Psoas muscle (tissue), 8 donors: ENCODE measurements around the gene SGCB. TPM values are rescaled to one million over a fixed set of nuclear protein-coding genes. Genes with fewer than 3 reads are reported as not detected.
A peak's percentile ranks its signal among the peaks of the same experiment; 100 is the strongest.

ENCODE experiments used
- ATAC-seq, 4 donors: fragments of 200-7000 bp; cut with Tn5 transposase; one replicate each; pipeline ENCODE4 v1.9.1; 2020; ENCODE audit warnings: moderate library complexity in 3 of 4, mild to moderate bottlenecking in 2 of 4
- DNase-seq, 2 donors: peaks; one replicate each; pipeline ENCODE4 v3.0.0-alpha.2; 2020
- H3K27ac ChIP-seq: fragments of 200-600 bp; one replicate; pipeline ENCODE4 v1.8.0; 2022
- H3K27me3 ChIP-seq, 3 donors: fragments of 200-600 bp in 1 of 3; one replicate each; pipeline versions ENCODE4 v1.6.1 to v1.8.0; 2013 to 2022; ENCODE audit warnings: low read length in 2 of 3, mild to moderate bottlenecking in 2 of 3, moderate library complexity in 1 of 3; ENCODE audit not compliant: insufficient read depth in 3 of 3
- H3K36me3 ChIP-seq, 2 donors: fragments of 200-600 bp in 1 of 2; one replicate each; pipeline versions ENCODE4 v1.6.1 to v1.8.0; 2013 to 2022; ENCODE audit warnings: low read depth in 1 of 2, mild to moderate bottlenecking in 1 of 2, moderate library complexity in 1 of 2; ENCODE audit not compliant: insufficient read depth in 1 of 2
- H3K4me1 ChIP-seq: fragments of 200-600 bp; one replicate; pipeline ENCODE4 v1.8.0; 2022
- H3K4me3 ChIP-seq: fragments of 200-600 bp; one replicate; pipeline ENCODE4 v1.8.0; 2022; ENCODE audit warnings: mild to moderate bottlenecking
- H3K9me3 ChIP-seq: fragments of 200-600 bp; one replicate; pipeline ENCODE4 v1.8.0; 2022
- CTCF ChIP-seq: fragments of 200-600 bp; IDR thresholded peaks from one replicate; pipeline ENCODE4 v1.8.0; 2022; ENCODE audit warnings: antibody characterized with exemption
- WGBS, 3 donors: extraction: QIAGEN DNeasy Blood & Tissue Kit; methylation state at CpG; one replicate each; pipeline versions ENCODE4 v1.1.6 to v1.1.7; 2013; 5-methylcytosine and 5-hydroxymethylcytosine counted together
- intact Hi-C, 2 donors: fragments of 100-400 bp; cut with DNase I; formaldehyde crosslinking; loops; one replicate each; pipeline versions ENCODE4 v1.11.0 to v1.14.2; 2022
- polyA plus RNA-seq, 3 donors: library from polyadenylated mRNA; stranded (reverse); fragments of 200-250 nt; gene quantifications; one replicate each; pipeline ENCODE4 v1.2.3, GENCODE V29; 2013
- total RNA-seq, 4 donors: library from RNA; stranded (reverse); fragmentation: NEBNext Ultra II Directional in 2 of 4; extraction: Animal tissue kit (Norgen Biotek cat#: 25700) in 2 of 4; gene quantifications; one replicate each; pipeline versions ENCODE4 v1.2.1 to v1.2.4, GENCODE V29; 2021 to 2023
- donor health status: healthy with polysubstance abuse.
- donor health status: DM: no; HTN: no; CAD: no; lungs with moderate emphysema.
- donor health status: Bipolar disorder and iron deficiency.
- donor health status: healthy.
- donor health status: DM: yes; HTN: yes; CAD: no.
- donor health status: DM: no; HTN: no; CAD: no.
- donor health status: DM: no; HTN: no; CAD: no.
- donor health status: DM: yes; HTN: yes; CAD: no.

Gene SGCB
- total and polyA plus RNA-seq, 7 donors, result 12.2 to 83.8 (median 53.8) TPM

GRCh38 chr4:52035190-52035589, 2.9 kb downstream of the SGCB start:
- peak overlapping the region; percentile 90 for H3K4me3 ChIP-seq
- peaks cover 32% of the 10 kb centered on the region for H3K4me1 ChIP-seq
- peaks cover 0 to 35% of the 10 kb centered on the region in 2 donors for H3K36me3 ChIP-seq
- WGBS, 3 donors, result 97 to 98% (median 98%) methylated on average over 2 of the region's 2 CpGs
- no peak overlapping the region for H3K27ac ChIP-seq
- H3K9me3 ChIP-seq, result no peaks in the 10 kb centered on the region
- intact Hi-C loops, result loop anchor here (5.0 kb wide), 3 partner anchors 33 to 198 kb away; partner anchors contain the start of gene DCUN1D4 (in 1 of the 2)
- DNase-seq (no peak), ATAC-seq (no peak)
- no peak for TF ChIP-seq CTCF
- H3K27me3 ChIP-seq, result no peaks in the 10 kb centered on the region

- no peak for ATAC-seq
- Histone ChIP-seq H3K9me3 (no peaks in the 10 kb centered on the region), H3K27me3 (no peaks in the 10 kb centered on the region), H3K4me1 (peaks cover 32% of the 10 kb centered on the region), H3K36me3 (peaks cover 0 to 67% of the 10 kb centered on the region in 2 donors), H3K4me3 (no peak overlapping the region), H3K27ac (no peak overlapping the region)
- no peak for DNase-seq
- no peak for TF ChIP-seq CTCF
- intact Hi-C loops, result no loop called here
- WGBS, 3 donors, result 88 to 96% (median 89%) methylated on average over 1 of the region's 1 CpG
Observed at GRCh38 chr4:52032005-52032404, 6.1 kb downstream of the SGCB start.

GRCh38 chr4:52028970-52029369, 9.1 kb downstream of the SGCB start:
- Histone ChIP-seq H3K27me3 (no peaks in the 10 kb centered on the region), H3K4me1 (peaks cover 10% of the 10 kb centered on the region), H3K36me3 (peaks cover 0 to 95% of the 10 kb centered on the region in 2 donors), H3K27ac (no peak overlapping the region), H3K9me3 (no peaks in the 10 kb centered on the region), H3K4me3 (no peak overlapping the region)
- ATAC-seq (no peak), DNase-seq (no peak)
- TF ChIP-seq CTCF, result no peak
- intact Hi-C loops, result loop anchor here in 1 of 2 donors (5.0 kb wide), 1 partner anchor 132 kb away; no protein-coding TSS in a partner anchor
- WGBS, 3 donors, result 94% methylated on average over 1 of the region's 1 CpG

GRCh38 chr4:52019936-52020657, 18.0 kb downstream of the SGCB start, which contains the start of gene LRRC66:
TSS of gene LRRC66 (minus strand) at chr4:52020363. CDS start at chr4:52017613, 2,750 bp downstream.
- intact Hi-C loops, result loop anchor here (5.0 to 10.0 kb wide), 2 partner anchors 125 to 178 kb away; partner anchors contain the start of gene DCUN1D4 (in 1 of the 2)

More at GRCh38 chr4:52019936-52020657, 18.0 kb downstream of the SGCB start, which contains the start of gene LRRC66:
- Histone ChIP-seq H3K27me3 (no peaks in the 10 kb centered on the region), H3K4me1 (no peaks in the 10 kb centered on the region), H3K4me3 (no peak within 1 kb of the TSS), H3K27ac (no peak within 1 kb of the TSS), H3K36me3 (peaks cover 0 to 80% of the 10 kb centered on the region in 2 donors), H3K9me3 (no peaks in the 10 kb centered on the region)
- TF ChIP-seq CTCF, result no peak
- WGBS, 3 donors, result 90 to 94% (median 92%) methylated on average over 6 of the region's 6 CpGs
- DNase-seq, result no peak
- peak in 1 of 4 donors; percentile 27 for ATAC-seq
